Right lobe of liver (tissue), 4 donors: ENCODE data around the gene TCF4.

Source experiments
- CTCF ChIP-seq, 4 donors: fragments of 200-600 bp in 3 of 4; fragments of 450-650 bp in 1 of 4; IDR thresholded peaks; one replicate each; pipeline versions ENCODE4 v1.5.1 to v1.8.0; 2016 to 2022; ENCODE audit warnings: antibody characterized with exemption in 4 of 4, mild to moderate bottlenecking in 2 of 4
- POLR2A ChIP-seq: fragments of 450-650 bp; IDR thresholded peaks from one replicate; pipeline ENCODE4 v1.6.1; 2017; ENCODE audit warnings: antibody characterized with exemption, mild to moderate bottlenecking
- donor health status: DM: no; HTN: no; CAD: no.
- donor health status: DM: no; HTN: no; CAD: no.
- donor health status: DM: no; HTN: yes; CAD: no.

DNA sequence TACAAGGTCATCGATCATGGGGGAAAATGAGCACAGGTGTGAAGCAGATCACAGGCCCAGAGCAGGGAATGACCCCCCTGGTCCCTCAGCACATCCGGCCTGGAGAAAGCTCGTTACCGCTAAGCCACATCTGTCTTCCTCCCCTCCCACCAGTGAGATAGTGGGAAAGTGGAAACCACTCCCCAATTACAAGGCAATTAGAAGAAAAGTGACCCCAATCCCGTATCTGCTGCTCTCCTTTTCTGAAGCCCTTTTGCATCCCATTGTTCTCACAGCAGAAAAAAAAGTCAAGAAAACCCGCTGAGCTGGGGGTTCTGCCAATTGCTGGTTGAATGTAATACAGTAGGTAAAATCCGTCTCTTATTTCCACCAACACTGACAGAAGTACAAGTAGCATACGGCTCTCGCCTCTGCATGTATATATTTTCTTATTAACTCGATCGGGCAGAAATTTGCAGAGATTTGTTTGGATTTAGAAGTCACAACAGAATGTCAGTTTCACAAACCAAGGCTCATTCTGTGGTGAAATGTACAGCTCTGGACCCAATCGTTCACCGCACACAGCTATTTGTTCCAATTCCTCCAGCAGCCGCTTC is 287.0 kb downstream of the TCF4 start:
- no peak for TF ChIP-seq POLR2A
- no peak for TF ChIP-seq CTCF (IDR thresholded peaks at IDR 0.05)
